RWPE2 (cell line): ENCODE measurements around the gene MRPS18A.

Experiments used
- ATAC-seq: fragments of 200-7000 bp; cut with Tn5 transposase; 3 replicates; pipeline ENCODE4 v1.9.1; 2021; ENCODE audit warnings: low read depth
- DNase-seq: peaks from one replicate; pipeline ENCODE4 v3.0.0-alpha.2; 2020; ENCODE audit warnings: low spot score
- H3K27ac ChIP-seq: fragments of 450-650 bp; 2 replicates; pipeline ENCODE4 v1.5.1; 2017; ENCODE audit warnings: mild to moderate bottlenecking; ENCODE audit not compliant: poor library complexity, severe bottlenecking
- H3K27me3 ChIP-seq: fragments of 250-450 bp; sonication (Bioruptor Pico); 2 replicates; pipeline ENCODE4 v1.5.1; 2021; ENCODE audit warnings: mild to moderate bottlenecking, moderate library complexity; ENCODE audit not compliant: insufficient read depth, poor library complexity, severe bottlenecking
- H3K36me3 ChIP-seq: fragments of 250-450 bp; sonication (Bioruptor Pico); 2 replicates; pipeline ENCODE4 v1.5.1; 2020; ENCODE audit warnings: low read depth, mild to moderate bottlenecking, moderate library complexity
- H3K4me1 ChIP-seq: fragments of 250-450 bp; sonication (Bioruptor Pico); 2 replicates; pipeline ENCODE4 v1.5.1; 2021; ENCODE audit warnings: mild to moderate bottlenecking, moderate library complexity; ENCODE audit not compliant: insufficient read depth, poor library complexity, severe bottlenecking
- H3K4me3 ChIP-seq: fragments of 250-450 bp; sonication (Bioruptor Pico); 2 replicates; pipeline ENCODE4 v1.5.1; 2021; ENCODE audit warnings: mild to moderate bottlenecking, moderate library complexity; ENCODE audit not compliant: severe bottlenecking
- H3K9me3 ChIP-seq: fragments of 250-450 bp; sonication (Bioruptor Pico); 2 replicates; pipeline ENCODE4 v1.5.1; 2021; ENCODE audit warnings: mild to moderate bottlenecking, moderate library complexity; ENCODE audit not compliant: severe bottlenecking
- CTCF ChIP-seq: fragments of 450-650 bp; IDR thresholded peaks from one replicate; pipeline ENCODE4 v1.5.1; 2017; ENCODE audit warnings: mild to moderate bottlenecking, moderate library complexity; ENCODE audit not compliant: poor library complexity, severe bottlenecking

Gene MRPS18A

GRCh38 chr6:43734294-43734665 is 46.7 kb upstream of the MRPS18A start:
- no peak for TF ChIP-seq CTCF
- Histone ChIP-seq H3K4me3 (no peak overlapping the region), H3K27me3 (no peaks in the 10 kb centered on the region), H3K4me1 (peaks cover 39% of the 10 kb centered on the region), H3K27ac (peak overlapping the region; percentile 80), H3K9me3 (peaks cover 21% of the 10 kb centered on the region), H3K36me3 (no peaks in the 10 kb centered on the region)
- ATAC-seq (peak; percentile 16; the same call in 2 of the 3 replicates), DNase-seq (no peak)

GRCh38 chr6:43733471-43734293 is 46.1 kb upstream of the MRPS18A start:
- Histone ChIP-seq H3K4me1 (peaks cover 33% of the 10 kb centered on the region), H3K4me3 (no peak overlapping the region), H3K27ac (peak overlapping the region; percentile 80), H3K27me3 (no peaks in the 10 kb centered on the region), H3K9me3 (peaks cover 21% of the 10 kb centered on the region), H3K36me3 (no peaks in the 10 kb centered on the region)
- no peak for TF ChIP-seq CTCF
- ATAC-seq (peak; percentile 32), DNase-seq (no peak)

- H3K4me3 ChIP-seq = no peak overlapping the region
- no peak for TF ChIP-seq CTCF
- H3K27me3 ChIP-seq = no peaks in the 10 kb centered on the region
- H3K27ac ChIP-seq = no peak overlapping the region
- H3K9me3 ChIP-seq = peaks cover 21% of the 10 kb centered on the region
- ATAC-seq (no peak), DNase-seq (no peak)
- peaks cover 19% of the 10 kb centered on the region for H3K4me1 ChIP-seq
- H3K36me3 ChIP-seq = no peaks in the 10 kb centered on the region
These were observed 43.0 kb upstream of the MRPS18A start for GRCh38 chr6:43730634-43731033.

GRCh38 chr6:43729537-43729936 is 41.9 kb upstream of the MRPS18A start:
- DNase-seq = peak; percentile 3

More at GRCh38 chr6:43729537-43729936, 41.9 kb upstream of the MRPS18A start:
- no peaks in the 10 kb centered on the region for H3K27me3 ChIP-seq
- H3K27ac ChIP-seq = no peak overlapping the region
- ATAC-seq = no peak
- H3K9me3 ChIP-seq = peaks cover 21% of the 10 kb centered on the region
- H3K4me3 ChIP-seq = no peak overlapping the region
- no peak for TF ChIP-seq CTCF
- H3K4me1 ChIP-seq = peaks cover 24% of the 10 kb centered on the region
- H3K36me3 ChIP-seq = no peaks in the 10 kb centered on the region
